WTC11 (cell line): ENCODE results near the gene RIN3. TPM values are rescaled to one million over a fixed set of nuclear protein-coding genes. Genes with fewer than 3 reads are reported as not detected.

Experiments used
- ATAC-seq: fragments of 200-7000 bp; cut with Tn5 transposase; 2 replicates; pipeline ENCODE4 v1.10.0; 2021; ENCODE audit warnings: mild to moderate bottlenecking, moderate library complexity
- CTCF ChIA-PET: fragments of 300-600 bp; sonication (Branson Sonifier 250); formaldehyde crosslinking; loops from one replicate; lab custom pipeline; 2021; ENCODE audit warnings: antibody characterized with exemption; lab: Charles Lee
- POLR2A ChIA-PET: fragments of 350-600 bp; sonication (Branson Sonifier 250); formaldehyde crosslinking; loops from one replicate; lab custom pipeline; 2021; ENCODE audit warnings: antibody characterized with exemption; lab: Charles Lee
- DNase-seq: peaks from one replicate; pipeline ENCODE4 v3.0.0; 2021; ENCODE audit warnings: low spot score
- H3K27ac Mint-ChIP-seq: 2 replicates; pipeline ENCODE4 v1.8.0; 2021; ENCODE audit warnings: mixed read lengths
- H3K27me3 Mint-ChIP-seq: 2 replicates; pipeline ENCODE4 v1.8.0; 2021; ENCODE audit warnings: low read depth, mild to moderate bottlenecking, moderate library complexity, mixed read lengths
- H3K36me3 Mint-ChIP-seq: 2 replicates; pipeline ENCODE4 v1.8.0; 2021; ENCODE audit warnings: mixed read lengths
- H3K4me1 Mint-ChIP-seq: 2 replicates; pipeline ENCODE4 v1.8.0; 2022; ENCODE audit warnings: mixed read lengths
- H3K4me3 Mint-ChIP-seq: 2 replicates; pipeline ENCODE4 v1.8.0; 2021; ENCODE audit warnings: mild to moderate bottlenecking, moderate library complexity, mixed read lengths
- H3K9me3 Mint-ChIP-seq: 2 replicates; pipeline ENCODE4 v1.8.0; 2021; ENCODE audit warnings: mixed read lengths
- AFF4 ChIP-seq: sonication (generic); formaldehyde crosslinking; IDR thresholded peaks from 2 replicates; pipeline ENCODE4 v1.8.1; 2023; ENCODE audit warnings: mild to moderate bottlenecking, missing genetic modification reagents, borderline replicate concordance
- AR ChIP-seq: fragments of 250-450 bp; sonication (Bioruptor Pico); IDR thresholded peaks from 2 replicates; pipeline ENCODE4 v1.9.0; 2021; ENCODE audit warnings: mild to moderate bottlenecking
- CREB1 ChIP-seq: sonication (generic); formaldehyde crosslinking; IDR thresholded peaks from 2 replicates; pipeline ENCODE4 v1.8.0; 2023; ENCODE audit warnings: mild to moderate bottlenecking, missing genetic modification reagents
- ERG ChIP-seq: fragments of 250-450 bp; sonication (Bioruptor Pico); IDR thresholded peaks from 2 replicates; pipeline ENCODE4 v1.8.0; 2021; ENCODE audit warnings: mild to moderate bottlenecking
- FOXJ3 ChIP-seq: sonication (generic); formaldehyde crosslinking; IDR thresholded peaks from 2 replicates; pipeline ENCODE4 v1.9.0; 2021; ENCODE audit warnings: missing genetic modification reagents, mild to moderate bottlenecking, borderline replicate concordance
- IRF2 ChIP-seq: sonication (generic); formaldehyde crosslinking; IDR thresholded peaks from 2 replicates; pipeline ENCODE4 v1.8.0; 2022; ENCODE audit warnings: low read depth, missing genetic modification reagents, borderline replicate concordance
- JAZF1 ChIP-seq: fragments of 250-450 bp; sonication (Bioruptor Pico); IDR thresholded peaks from 2 replicates; pipeline ENCODE4 v1.9.0; 2021; ENCODE audit warnings: moderate library complexity, mild to moderate bottlenecking, inconsistent platforms
- KAT7 ChIP-seq: sonication (generic); formaldehyde crosslinking; IDR thresholded peaks from 2 replicates; pipeline ENCODE4 v1.8.1; 2023; ENCODE audit warnings: missing genetic modification reagents, mild to moderate bottlenecking, borderline replicate concordance
- MXD4 ChIP-seq: fragments of 250-450 bp; sonication (Bioruptor Pico); IDR thresholded peaks from 2 replicates; pipeline ENCODE4 v1.8.0; 2021; ENCODE audit warnings: mild to moderate bottlenecking, moderate library complexity, borderline replicate concordance
- NFE2L1 ChIP-seq: sonication (generic); formaldehyde crosslinking; IDR thresholded peaks from 2 replicates; pipeline ENCODE4 v1.8.1; 2023; ENCODE audit warnings: missing genetic modification reagents
- NFYB ChIP-seq: sonication (generic); formaldehyde crosslinking; conservative IDR thresholded peaks from 2 replicates; pipeline ENCODE4 v1.8.0; 2022; ENCODE audit warnings: low read depth, missing genetic modification reagents
- PRDM15 ChIP-seq: sonication (generic); formaldehyde crosslinking; IDR thresholded peaks from 2 replicates; pipeline ENCODE4 v1.8.0; 2022; ENCODE audit warnings: missing genetic modification reagents
- SMAD3 ChIP-seq: sonication (generic); formaldehyde crosslinking; IDR thresholded peaks from 2 replicates; pipeline ENCODE4 v1.8.0; 2022; ENCODE audit warnings: missing genetic modification reagents, mild to moderate bottlenecking, borderline replicate concordance
- SP1 ChIP-seq: sonication (generic); formaldehyde crosslinking; conservative IDR thresholded peaks from 2 replicates; pipeline ENCODE4 v1.8.1; 2022; ENCODE audit warnings: missing genetic modification reagents
- TP53 ChIP-seq: sonication (generic); formaldehyde crosslinking; IDR thresholded peaks from 2 replicates; pipeline ENCODE4 v1.8.1; 2023; ENCODE audit warnings: mild to moderate bottlenecking, missing genetic modification reagents
- ZNF121 ChIP-seq: sonication (generic); formaldehyde crosslinking; IDR thresholded peaks from 2 replicates; pipeline ENCODE4 v1.8.0; 2023; ENCODE audit warnings: missing genetic modification reagents
- ZSCAN18 ChIP-seq: fragments of 250-450 bp; sonication (Bioruptor Pico); IDR thresholded peaks from 2 replicates; pipeline ENCODE4 v2.1.2; 2022; ENCODE audit warnings: mild to moderate bottlenecking, moderate library complexity
- total RNA-seq: library from RNA; stranded (reverse); gene quantifications from 3 replicates; pipeline ENCODE4 v1.2.3, GENCODE V29; 2021
- TF ChIP-seq, protein P1 (sequence below): sonication (generic); formaldehyde crosslinking; IDR thresholded peaks from 2 replicates; pipeline ENCODE4 v1.8.1; 2023; ENCODE audit warnings: mild to moderate bottlenecking, missing genetic modification reagents

RIN3 gene
- total RNA-seq, 1 experiment from 2014 or later: 3.3 TPM

GRCh38 chr14:92692822-92693226 lies 179.2 kb downstream of the RIN3 start (continued):
- no peak for TF ChIP-seq PRDM15 (CRISPR knock-in tag)
- no peak for TF ChIP-seq KAT7
- TF ChIP-seq TP53 (CRISPR knock-in tag): no peak
- no peak for TF ChIP-seq ZNF121
- TF ChIP-seq ERG: no peak
- no peak for TF ChIP-seq ZSCAN18 (CRISPR knock-in tag)
- TF ChIP-seq SMAD3: no peak
- TF ChIP-seq AR: no peak
- TF ChIP-seq, all 79 proteins: peak for 0

DNA sequence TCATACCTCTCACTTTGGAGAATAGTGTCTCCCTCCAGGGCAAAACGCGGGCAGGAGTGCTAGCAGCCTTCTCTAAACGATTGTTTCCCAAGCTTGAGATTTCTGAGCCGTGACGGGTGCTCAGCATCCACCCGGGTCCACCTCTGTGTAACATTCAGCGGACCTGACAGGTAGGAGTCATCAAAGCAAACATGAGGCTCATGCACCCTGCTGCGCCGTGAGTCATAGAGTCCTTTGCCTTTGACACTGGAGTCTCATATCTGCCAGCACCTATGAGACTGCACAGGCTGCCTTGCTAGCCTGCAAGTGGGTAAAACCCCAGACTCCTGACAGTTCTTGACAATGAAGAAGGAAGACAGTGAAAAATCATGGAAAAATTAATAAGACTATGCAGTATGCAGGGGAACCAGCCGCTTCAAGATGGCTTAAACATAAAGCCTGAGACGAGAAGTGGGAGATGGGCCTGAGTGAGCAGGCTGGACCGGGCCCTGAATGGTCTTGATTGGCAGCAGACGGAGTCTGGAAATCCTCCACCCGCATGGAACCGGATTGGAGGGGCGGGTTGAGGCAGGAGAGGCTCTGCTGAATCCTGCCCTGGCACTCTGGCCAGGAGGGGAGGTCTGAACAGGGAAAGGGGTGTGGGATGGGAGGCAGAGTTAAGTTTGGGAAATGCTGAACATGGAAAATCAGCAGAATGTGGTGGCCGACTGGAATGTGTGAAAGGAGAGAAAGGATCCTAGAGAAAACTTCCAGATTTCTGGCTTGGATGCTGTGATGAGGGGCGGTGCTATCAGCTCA lies 180.6 kb downstream of the RIN3 start:
- H3K27ac Mint-ChIP-seq: no peak overlapping the region
- POLR2A ChIA-PET: no interaction called here

More for the DNA sequence above, 180.6 kb downstream of the RIN3 start:
- H3K9me3 Mint-ChIP-seq: no peaks in the 10 kb centered on the region
- no peak for DNase-seq
- no peak for TF ChIP-seq NFYB (CRISPR knock-in tag)
- TF ChIP-seq, protein P1, sequence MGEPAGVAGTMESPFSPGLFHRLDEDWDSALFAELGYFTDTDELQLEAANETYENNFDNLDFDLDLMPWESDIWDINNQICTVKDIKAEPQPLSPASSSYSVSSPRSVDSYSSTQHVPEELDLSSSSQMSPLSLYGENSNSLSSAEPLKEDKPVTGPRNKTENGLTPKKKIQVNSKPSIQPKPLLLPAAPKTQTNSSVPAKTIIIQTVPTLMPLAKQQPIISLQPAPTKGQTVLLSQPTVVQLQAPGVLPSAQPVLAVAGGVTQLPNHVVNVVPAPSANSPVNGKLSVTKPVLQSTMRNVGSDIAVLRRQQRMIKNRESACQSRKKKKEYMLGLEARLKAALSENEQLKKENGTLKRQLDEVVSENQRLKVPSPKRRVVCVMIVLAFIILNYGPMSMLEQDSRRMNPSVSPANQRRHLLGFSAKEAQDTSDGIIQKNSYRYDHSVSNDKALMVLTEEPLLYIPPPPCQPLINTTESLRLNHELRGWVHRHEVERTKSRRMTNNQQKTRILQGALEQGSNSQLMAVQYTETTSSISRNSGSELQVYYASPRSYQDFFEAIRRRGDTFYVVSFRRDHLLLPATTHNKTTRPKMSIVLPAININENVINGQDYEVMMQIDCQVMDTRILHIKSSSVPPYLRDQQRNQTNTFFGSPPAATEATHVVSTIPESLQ (CRISPR knock-in tag): no peak
- no peak for TF ChIP-seq NFE2L1
- TF ChIP-seq FOXJ3: no peak
- no peak for TF ChIP-seq AFF4 (CRISPR knock-in tag)
- no peak for TF ChIP-seq IRF2
- TF ChIP-seq SP1: no peak
- no peak for TF ChIP-seq MXD4 (CRISPR knock-in tag)
- TF ChIP-seq CREB1 (CRISPR knock-in tag): no peak
- TF ChIP-seq JAZF1: no peak
- no peak for ATAC-seq
- no peak overlapping the region for H3K4me3 Mint-ChIP-seq
- no peaks in the 10 kb centered on the region for H3K36me3 Mint-ChIP-seq
- CTCF ChIA-PET: interaction anchor here (1.0 kb wide), 1 partner anchor 445 kb away, joined by 3 read pairs; no protein-coding TSS in a partner anchor
- H3K27me3 Mint-ChIP-seq: peaks cover 4% of the 10 kb centered on the region
- H3K4me1 Mint-ChIP-seq: no peaks in the 10 kb centered on the region
